HL-60/S4 treated with phorbol 12-myristate 13-acetate at 8.2 ng/mL for 4 days and 3 days (cell line): Measurements from ENCODE around the gene ZDHHC14.
"Not testable (repeated sequence)": the region's sequence is repeated elsewhere in the genome, so short reads cannot be mapped to it uniquely, and the experiment has no call there.

Experiments
- in situ Hi-C: fragments of 300-500 bp; cut with MboI; formaldehyde crosslinking; loops from 2 replicates; pipeline ENCODE4 v1.15.0; 2022; ENCODE audit warnings: low sequenced_read_pairs

ZDHHC14 gene

DNA sequence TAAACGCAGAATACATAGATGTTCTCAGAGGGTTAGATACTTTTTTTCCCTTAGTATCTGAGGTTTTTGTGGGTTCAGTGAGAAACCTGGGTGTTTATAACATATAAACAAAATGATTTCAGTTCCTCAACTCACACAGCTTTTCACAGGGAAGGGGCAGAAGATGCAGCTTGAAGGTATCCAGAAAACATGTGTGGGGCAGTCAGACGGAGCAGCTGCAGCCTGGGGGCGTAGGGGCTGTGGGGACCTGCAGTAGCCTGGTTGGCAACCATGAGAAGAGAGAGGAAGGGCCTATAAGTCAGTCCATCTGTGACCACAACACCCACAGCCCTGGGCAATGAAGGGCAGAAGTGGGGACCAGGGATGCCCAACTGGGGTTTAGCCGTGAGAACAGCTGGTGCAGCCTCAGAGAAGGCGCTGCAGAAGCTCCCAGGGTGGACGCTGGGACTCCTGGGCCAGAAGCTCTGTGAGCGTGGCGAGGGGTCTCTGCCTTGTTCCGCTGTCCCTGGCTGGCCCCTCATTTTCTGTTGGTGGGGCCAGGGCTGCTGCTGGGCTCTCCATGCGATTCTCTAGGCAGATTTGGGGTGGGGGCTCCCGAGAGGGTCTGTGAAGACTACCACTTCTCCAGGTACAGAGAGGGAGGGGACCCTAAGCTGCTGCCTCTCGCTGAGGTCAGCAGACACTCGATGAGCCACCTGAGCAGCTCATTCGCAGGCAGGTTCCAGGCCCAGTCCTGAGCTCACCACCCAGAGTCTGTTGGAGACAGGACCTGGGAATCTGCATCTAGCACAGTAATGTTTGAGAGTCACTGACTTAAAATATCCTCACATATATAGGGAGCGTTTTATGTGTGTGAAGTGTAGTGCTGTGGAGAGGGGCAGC lies 181.2 kb downstream of the ZDHHC14 start:
- in situ Hi-C loops: no loop called here

DNA sequence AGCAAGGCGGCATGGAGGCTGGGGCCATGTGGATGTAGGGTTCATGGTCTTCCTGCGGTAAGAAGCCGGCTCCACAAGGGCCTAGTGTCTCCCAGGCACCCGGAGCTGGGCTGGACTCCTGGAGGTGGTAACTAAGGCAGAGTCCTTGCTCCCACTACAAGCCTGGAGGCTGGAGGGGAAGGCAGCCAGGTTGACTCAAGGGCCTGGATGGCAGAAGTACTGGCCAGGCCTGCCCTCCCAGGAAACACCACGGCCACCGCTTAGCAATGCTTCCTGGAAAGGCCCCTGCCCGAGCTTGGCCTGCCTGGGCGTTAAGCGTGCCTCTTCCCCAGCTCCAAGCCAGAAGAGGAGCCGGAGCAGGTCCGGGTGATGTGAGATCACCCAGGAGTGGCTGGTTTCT lies 182.0 kb downstream of the ZDHHC14 start:
- in situ Hi-C loops: no loop called here

DNA sequence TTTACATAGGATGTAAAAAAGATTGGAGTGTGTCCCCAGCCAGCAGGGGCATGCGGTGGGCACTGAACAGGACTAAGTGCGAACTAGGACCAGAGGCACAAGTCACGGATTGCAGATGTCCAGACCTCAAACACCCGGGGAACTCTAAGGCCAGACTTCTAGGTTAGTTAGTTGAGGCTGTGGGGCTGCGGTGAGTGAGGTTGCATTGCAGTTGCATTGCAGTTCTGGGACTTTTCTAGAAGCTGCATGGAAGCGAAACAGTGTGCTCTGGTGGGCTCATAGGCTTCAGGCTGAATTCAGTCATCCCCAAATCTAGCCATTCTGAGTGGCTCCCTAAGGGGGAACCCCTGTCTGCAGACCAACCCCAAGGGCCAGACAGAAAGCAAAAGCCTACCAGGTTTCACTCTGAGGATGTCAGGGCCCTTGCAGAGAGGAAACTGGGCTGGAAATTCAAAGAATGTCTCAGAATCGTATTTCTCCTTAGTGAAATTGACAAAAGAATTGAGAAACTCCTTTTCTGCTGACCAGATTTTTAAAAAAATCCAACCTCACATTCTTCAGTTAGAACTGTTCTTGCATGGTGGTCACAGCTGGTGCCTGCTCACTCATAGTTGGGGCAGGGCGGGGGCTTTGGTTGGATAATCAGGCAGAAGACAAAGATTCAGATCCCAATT lies 182.8 kb downstream of the ZDHHC14 start:
- in situ Hi-C loops: no loop called here

GRCh38 chr6:157568702-157569101 lies 187.7 kb downstream of the ZDHHC14 start:
- in situ Hi-C loops: no loop called here

DNA sequence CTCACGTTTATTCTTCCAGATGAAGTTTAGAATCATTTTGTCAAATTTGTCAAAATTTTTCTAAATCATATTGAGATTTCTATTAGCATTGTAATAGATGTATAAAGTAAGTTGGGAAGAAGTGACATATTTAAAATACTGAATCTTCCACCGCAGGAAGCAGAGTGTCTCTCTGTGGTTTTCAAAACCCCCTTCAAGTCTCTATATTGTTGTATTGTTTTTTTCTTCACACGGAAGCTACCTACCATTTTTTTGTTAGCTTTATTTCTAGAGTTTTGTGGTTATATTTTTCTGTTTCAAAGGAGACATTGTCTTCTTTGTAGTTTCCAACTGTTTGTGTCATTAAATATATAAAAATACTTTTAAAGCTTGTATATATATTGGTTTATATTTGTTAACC lies 188.6 kb downstream of the ZDHHC14 start:
- in situ Hi-C loops: no loop called here

DNA sequence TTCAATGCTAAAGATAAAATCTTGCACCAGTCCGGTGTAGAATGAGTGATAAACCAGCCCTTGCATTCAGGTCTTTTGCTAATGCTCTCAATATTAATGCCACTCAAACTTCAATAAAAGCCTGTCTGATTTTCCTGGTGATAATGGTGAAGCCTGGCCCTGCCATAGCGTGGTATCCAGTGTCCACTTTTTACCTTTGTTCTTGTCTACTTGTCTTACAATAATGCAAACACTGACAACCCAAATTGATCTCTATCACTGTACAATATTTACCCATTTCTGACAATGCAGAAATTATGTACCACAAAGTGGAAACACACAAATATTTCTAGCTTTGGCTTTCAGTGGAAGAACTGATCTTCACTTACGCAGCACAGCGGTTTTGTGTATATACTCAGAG lies 189.1 kb downstream of the ZDHHC14 start:
- in situ Hi-C loops: no loop called here

- in situ Hi-C loops: no loop called here
Measured at GRCh38 chr6:157570752-157571151, 189.8 kb downstream of the ZDHHC14 start.

- in situ Hi-C loops: no loop called here
Measured at GRCh38 chr6:157571269-157571668, 190.3 kb downstream of the ZDHHC14 start.

- in situ Hi-C loops: no loop called here
Measured at GRCh38 chr6:157571950-157572349, 191.0 kb downstream of the ZDHHC14 start.

- in situ Hi-C loops: no loop called here
Measured at GRCh38 chr6:157574851-157575424, 193.9 kb downstream of the ZDHHC14 start.

DNA sequence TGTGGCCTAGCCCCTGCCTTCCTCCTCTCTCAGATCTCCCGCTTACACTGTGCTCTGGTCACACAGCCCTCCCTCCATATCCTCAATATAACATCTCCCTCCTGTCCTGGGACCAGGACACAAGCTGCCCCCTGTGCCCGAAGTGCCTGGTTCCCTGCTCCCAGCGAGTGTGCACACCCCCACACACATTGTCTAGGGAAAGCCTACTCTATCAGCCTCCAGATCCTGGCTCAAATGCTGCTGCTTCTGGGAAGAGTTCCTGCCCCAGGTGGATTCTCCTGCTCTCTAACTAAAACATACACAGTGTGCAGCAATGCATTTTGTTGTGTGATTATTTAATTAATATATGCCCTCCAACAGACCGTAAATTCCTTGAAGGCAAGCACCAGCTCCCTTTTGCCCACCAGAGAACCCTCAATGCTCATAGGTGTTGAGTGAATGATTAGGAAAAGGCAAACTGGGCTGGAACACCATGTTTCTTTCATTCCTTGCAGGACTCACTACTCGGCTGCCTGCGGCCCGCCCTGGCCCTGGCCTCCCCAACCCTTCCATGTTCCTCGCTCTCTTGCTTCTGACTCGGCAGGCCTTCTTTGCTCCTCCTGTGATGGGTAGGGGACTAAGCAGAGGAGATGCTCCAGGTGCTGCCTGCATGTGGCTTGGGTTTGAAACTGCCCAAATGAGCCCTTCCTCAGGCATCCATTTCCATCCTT lies 194.6 kb downstream of the ZDHHC14 start:
- in situ Hi-C loops: no loop called here

- in situ Hi-C loops: not testable (repeated sequence)
Measured at GRCh38 chr6:157576991-157577390, 196.0 kb downstream of the ZDHHC14 start.

DNA sequence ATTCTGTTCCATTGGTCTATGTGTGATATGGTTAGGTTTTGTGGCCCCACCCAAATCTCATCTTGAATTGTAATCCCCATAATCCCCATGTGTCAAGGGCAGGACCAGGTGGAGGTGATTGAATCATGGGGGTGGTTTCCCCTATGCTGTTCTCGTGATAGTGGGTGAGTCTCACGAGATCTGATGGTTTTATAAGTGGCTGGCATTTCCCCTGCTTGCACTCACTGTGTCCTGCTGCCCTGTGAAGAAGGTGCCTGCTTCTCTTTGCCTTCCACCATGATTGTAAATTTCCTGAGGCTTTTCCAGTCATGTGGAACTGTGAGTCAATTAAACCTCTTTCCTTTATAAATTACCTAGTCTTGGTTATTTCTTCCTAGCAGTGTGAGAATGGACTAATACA lies 197.5 kb downstream of the ZDHHC14 start:
- in situ Hi-C loops: not testable (repeated sequence)

- in situ Hi-C loops: no loop called here
Measured at GRCh38 chr6:157579467-157580031, 198.6 kb downstream of the ZDHHC14 start.

DNA sequence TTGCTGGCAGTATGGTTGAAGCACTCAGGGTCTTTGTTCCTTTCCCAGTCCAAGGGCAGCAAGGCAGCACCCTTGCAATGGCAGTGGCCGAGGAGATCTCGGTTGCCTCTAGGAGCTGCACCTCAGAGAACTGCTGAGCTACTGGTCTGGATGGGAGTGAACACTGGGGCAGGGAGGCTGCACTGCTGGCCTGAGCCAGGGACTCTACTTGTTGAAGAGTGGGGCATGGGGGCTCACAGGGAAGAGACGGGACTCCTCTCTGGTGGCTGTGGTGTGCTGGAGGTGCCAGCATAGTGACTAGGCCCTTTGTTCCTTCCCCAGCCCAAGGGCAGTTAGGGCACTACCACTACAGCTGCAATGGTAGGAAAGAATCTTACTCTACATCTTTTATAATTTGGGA lies 203.0 kb downstream of the ZDHHC14 start:
- in situ Hi-C loops: no loop called here

DNA sequence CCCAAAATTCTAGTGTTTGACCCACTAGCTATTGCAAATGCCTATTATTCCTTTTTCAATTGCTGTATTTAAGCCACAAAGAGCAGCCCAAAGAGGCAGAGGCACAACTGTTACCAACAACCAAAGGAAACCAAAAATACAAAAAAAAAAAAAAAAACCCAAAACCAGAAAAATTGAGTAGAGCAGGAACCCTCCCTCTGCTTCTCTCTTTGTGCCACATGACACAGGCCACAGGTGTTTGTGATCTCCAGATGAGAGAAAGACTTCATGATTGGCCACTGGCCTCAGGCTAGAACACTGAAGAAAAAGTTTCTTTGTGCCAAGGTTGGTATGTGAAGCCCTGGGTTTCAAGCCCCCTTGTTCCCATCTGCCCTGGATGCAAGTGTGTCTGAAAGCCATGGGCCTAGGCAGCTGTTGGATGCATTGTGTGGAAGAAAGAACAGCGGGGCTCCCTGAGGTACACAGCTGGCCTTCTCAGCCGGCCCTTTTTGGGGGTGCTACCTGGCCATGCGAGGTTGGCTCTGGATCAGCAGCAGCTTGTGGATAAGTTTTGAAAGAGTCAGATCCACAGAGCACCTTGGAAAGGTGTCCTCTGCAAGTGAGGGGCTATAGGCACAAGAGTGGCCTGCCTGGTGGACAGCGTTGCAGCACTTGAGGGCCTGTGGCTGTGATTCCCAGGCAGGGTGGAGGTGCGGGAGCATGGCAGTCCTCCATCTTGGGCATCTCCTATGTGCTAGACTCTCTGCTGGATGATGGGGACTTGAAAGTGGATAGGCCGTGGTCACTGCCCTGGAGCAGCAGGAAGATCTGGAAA lies 204.5 kb downstream of the ZDHHC14 start:
- in situ Hi-C loops: no loop called here

GRCh38 chr6:157586088-157586414 lies 205.1 kb downstream of the ZDHHC14 start:
- in situ Hi-C loops: no loop called here

DNA sequence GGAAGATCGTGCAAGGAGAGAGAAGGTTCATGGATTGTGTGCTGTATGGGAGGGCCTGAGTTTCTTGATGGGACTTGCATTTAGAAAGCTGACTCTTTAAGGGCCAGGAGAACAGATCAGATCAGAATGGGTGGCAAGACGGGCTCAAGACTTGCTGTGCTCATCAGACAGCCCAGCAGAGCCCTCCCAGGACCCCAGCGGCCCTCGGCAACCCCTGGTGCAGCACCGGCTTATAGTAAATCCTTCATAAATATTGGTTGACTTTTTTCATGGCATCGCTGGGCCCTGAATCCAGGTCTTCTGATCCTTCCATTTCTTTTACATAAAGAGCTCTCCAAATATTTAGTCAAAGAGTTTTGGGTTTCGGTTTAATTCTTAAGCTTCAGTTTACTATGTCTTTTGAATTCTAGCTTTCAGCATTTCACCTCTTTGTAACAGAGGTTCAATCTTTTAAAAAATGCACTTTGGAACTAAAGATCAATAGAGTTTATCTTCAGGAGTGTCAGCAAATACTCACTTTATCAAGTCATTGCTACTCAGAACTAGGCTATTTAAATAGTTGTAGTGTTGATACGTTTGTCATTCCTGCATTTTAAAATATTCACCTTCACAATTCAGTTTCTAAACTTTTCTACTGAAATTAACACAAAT lies 205.6 kb downstream of the ZDHHC14 start:
- in situ Hi-C loops: no loop called here

DNA sequence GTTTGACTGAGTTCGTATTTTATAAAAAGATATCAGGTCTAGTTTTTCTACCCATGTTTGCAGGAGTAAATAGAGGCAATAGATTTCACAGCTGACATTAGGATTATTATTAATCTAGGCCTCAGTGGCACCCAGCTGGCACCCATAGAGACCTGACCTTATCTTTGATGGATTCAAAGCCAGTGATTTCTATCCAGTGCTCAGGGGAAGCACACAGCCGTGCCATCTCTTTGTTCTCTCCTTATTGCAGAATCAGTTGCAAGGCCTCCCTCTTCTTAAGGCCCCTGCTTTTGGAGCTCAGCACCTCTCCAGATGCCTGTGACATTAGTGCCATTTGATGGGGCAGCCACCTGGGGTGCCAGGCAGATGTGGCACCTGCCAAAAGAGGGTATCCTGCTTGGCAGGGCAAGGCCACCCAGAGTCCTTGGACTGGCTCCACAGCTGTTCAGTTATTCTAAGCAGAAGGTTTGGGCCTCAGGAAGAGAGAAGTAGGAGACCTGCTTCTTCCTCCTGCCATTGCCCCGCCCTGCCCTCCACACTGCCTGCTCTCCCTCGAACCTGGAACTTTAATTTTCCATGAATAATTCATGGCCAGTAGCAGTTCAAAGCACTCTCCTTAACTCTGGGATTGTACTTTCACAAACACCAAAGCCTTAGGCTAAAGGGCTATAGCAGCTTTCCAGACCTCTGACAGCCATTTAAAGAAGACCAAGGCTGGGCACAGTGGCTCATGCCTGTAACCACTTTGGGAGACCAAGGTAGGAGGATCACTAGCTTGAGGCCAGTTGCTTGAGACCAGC lies 206.3 kb downstream of the ZDHHC14 start:
- in situ Hi-C loops: no loop called here
